ENCODE results near the gene RNF182. TPM values are rescaled to one million over a fixed set of nuclear protein-coding genes. Genes with fewer than 3 reads are reported as not detected.

Gene RNF182
- total RNA-seq, 1 donor: 3.3 TPM

DNA sequence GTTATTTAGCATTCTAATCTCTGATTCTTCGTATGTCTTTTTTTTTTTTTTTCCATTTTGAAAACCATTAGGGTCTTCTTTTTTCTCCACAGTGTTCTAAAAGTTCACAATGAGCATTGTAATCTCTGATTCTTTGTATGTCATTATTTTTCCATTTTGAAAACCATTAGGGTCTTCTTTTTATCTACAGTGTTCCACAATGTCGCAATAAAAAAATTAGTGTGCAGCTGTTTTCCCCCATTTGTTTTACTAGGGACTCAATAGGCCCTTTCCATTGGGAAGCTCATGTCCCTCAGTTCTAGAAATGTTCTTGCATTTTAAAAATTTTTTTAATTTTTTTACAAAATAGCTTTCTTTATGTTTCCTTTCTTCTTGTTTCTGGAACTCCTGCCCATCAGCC, 64.2 kb downstream of the RNF182 start:
- H2AFZ ChIP-seq (ENCODE audit: low read length): no peak overlapping the region
- no peaks in the 10 kb centered on the region for H3K9me3 ChIP-seq (ENCODE audit: low read depth, low read length)
- H3K27me3 ChIP-seq (ENCODE audit: insufficient read depth, low read length): no peaks in the 10 kb centered on the region
- H3K4me3 ChIP-seq (ENCODE audit: insufficient read depth, low read length): no peak overlapping the region
- no peaks in the 10 kb centered on the region for H3K79me2 ChIP-seq (ENCODE audit: insufficient read depth, low read length)
- H3K4me2 ChIP-seq (ENCODE audit: insufficient read depth, low read length): no peak overlapping the region
- TF ChIP-seq, protein P1, sequence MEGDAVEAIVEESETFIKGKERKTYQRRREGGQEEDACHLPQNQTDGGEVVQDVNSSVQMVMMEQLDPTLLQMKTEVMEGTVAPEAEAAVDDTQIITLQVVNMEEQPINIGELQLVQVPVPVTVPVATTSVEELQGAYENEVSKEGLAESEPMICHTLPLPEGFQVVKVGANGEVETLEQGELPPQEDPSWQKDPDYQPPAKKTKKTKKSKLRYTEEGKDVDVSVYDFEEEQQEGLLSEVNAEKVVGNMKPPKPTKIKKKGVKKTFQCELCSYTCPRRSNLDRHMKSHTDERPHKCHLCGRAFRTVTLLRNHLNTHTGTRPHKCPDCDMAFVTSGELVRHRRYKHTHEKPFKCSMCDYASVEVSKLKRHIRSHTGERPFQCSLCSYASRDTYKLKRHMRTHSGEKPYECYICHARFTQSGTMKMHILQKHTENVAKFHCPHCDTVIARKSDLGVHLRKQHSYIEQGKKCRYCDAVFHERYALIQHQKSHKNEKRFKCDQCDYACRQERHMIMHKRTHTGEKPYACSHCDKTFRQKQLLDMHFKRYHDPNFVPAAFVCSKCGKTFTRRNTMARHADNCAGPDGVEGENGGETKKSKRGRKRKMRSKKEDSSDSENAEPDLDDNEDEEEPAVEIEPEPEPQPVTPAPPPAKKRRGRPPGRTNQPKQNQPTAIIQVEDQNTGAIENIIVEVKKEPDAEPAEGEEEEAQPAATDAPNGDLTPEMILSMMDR (IDR thresholded peaks at IDR 0.05; ENCODE audit: extremely low read depth, low read depth, low read length): no peak
- H4K20me1 ChIP-seq (ENCODE audit: insufficient read depth, low read length): no peaks in the 10 kb centered on the region
- DNase-seq (ENCODE audit: insufficient read length, low spot score, missing footprints): no peak
- H3K4me1 ChIP-seq (ENCODE audit: insufficient read depth, low read length): peaks cover 14% of the 10 kb centered on the region
- H3K27ac ChIP-seq (ENCODE audit: low read depth, low read length): no peak overlapping the region
- no peaks in the 10 kb centered on the region for H3K36me3 ChIP-seq (ENCODE audit: insufficient read depth, low read length)

DNA sequence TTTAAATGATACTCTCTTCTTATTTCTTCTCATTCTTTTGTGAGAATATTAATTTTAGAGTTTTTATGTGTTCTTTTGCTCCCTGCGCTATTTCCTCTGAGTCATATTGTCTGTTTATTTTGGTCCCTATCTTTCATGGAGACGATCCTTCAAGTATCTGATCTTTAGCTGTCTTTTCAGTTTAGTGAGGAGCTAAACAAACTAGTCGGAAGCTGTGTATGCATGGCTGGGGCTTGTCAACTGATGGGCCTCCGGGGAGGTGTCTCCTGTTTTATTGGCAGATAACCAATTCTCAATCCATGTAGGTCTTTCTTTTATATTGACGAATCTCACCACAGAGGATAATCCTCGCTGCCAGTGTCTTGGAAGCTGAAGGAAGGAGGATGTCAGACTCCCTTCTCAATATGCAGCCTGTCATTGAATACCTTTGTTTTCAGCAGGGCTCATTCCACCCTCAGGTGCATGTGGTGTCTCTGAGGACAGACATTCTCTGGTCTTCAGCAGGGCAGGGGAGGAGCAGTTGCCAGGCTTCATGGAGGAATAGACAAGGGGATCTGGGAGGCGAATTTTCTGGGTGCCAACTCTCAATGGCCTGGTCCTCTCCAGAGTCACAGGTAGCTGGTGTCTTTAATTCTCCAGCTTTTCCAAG, 64.9 kb downstream of the RNF182 start:
- no peaks in the 10 kb centered on the region for H4K20me1 ChIP-seq (ENCODE audit: insufficient read depth, low read length)
- DNase-seq (ENCODE audit: insufficient read length, low spot score, missing footprints): no peak
- TF ChIP-seq, protein P1 (IDR thresholded peaks at IDR 0.05; ENCODE audit: extremely low read depth, low read depth, low read length): no peak
- H3K4me2 ChIP-seq (ENCODE audit: insufficient read depth, low read length): no peak overlapping the region
- H3K4me1 ChIP-seq (ENCODE audit: insufficient read depth, low read length): peaks cover 11% of the 10 kb centered on the region
- no peaks in the 10 kb centered on the region for H3K79me2 ChIP-seq (ENCODE audit: insufficient read depth, low read length)
- no peaks in the 10 kb centered on the region for H3K27me3 ChIP-seq (ENCODE audit: insufficient read depth, low read length)
- H3K27ac ChIP-seq (ENCODE audit: low read depth, low read length): no peak overlapping the region
- H3K36me3 ChIP-seq (ENCODE audit: insufficient read depth, low read length): no peaks in the 10 kb centered on the region
- H3K9me3 ChIP-seq (ENCODE audit: low read depth, low read length): no peaks in the 10 kb centered on the region
- no peak overlapping the region for H2AFZ ChIP-seq (ENCODE audit: low read length)
- no peak overlapping the region for H3K4me3 ChIP-seq (ENCODE audit: insufficient read depth, low read length)

DNA sequence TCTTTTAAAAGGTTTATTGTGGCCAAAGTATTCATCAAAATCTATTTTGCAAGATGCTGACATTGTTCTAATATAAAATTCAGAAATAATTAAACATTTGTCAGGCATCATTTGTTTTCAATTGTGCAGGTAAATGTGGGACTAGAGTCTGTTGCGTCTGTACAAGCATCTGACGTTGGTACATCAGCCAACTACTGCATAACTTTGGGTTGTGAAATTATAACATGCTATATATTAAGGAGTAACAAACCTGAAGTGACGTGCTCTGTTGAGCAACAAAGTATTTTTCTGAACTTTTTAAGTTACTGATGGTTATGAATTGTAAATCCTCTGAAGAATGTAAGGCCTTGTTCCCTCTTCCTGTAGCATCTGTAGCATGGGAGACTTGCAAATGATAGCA, 66.0 kb downstream of the RNF182 start:
- H3K4me3 ChIP-seq (ENCODE audit: insufficient read depth, low read length): no peak overlapping the region
- no peaks in the 10 kb centered on the region for H3K79me2 ChIP-seq (ENCODE audit: insufficient read depth, low read length)
- no peak overlapping the region for H2AFZ ChIP-seq (ENCODE audit: low read length)
- no peaks in the 10 kb centered on the region for H4K20me1 ChIP-seq (ENCODE audit: insufficient read depth, low read length)
- no peak for DNase-seq (ENCODE audit: insufficient read length, low spot score, missing footprints)
- no peaks in the 10 kb centered on the region for H3K9me3 ChIP-seq (ENCODE audit: low read depth, low read length)
- no peak overlapping the region for H3K27ac ChIP-seq (ENCODE audit: low read depth, low read length)
- no peak overlapping the region for H3K4me2 ChIP-seq (ENCODE audit: insufficient read depth, low read length)
- H3K27me3 ChIP-seq (ENCODE audit: insufficient read depth, low read length): no peaks in the 10 kb centered on the region
- TF ChIP-seq, protein P1 (IDR thresholded peaks at IDR 0.05; ENCODE audit: extremely low read depth, low read depth, low read length): no peak
- H3K4me1 ChIP-seq (ENCODE audit: insufficient read depth, low read length): peaks cover 11% of the 10 kb centered on the region
- no peaks in the 10 kb centered on the region for H3K36me3 ChIP-seq (ENCODE audit: insufficient read depth, low read length)

DNA sequence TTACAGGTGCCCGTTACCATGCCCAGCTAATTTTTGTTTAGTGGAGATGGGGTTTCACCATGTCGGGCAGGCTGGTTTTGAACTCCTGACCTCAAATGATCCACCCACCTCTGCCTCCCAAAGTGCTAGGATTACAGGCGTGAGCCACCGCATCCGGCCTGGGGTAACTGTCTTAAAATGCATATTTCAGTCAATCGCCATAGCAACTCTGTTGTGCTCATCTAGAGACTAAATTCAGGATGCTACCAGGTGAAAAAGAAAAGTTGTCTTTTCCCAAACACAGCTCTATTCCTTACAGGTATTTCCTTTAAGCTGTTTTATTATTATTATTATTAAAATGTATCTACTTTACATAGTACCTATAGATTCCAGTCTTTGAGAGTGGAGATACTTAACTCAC, 66.6 kb downstream of the RNF182 start:
- Histone ChIP-seq H3K4me2 (ENCODE audit: insufficient read depth, low read length) (no peak overlapping the region), H3K79me2 (ENCODE audit: insufficient read depth, low read length) (no peaks in the 10 kb centered on the region), H3K4me1 (ENCODE audit: insufficient read depth, low read length) (peaks cover 11% of the 10 kb centered on the region), H3K27ac (ENCODE audit: low read depth, low read length) (no peak overlapping the region), H3K27me3 (ENCODE audit: insufficient read depth, low read length) (no peaks in the 10 kb centered on the region), H3K9me3 (ENCODE audit: low read depth, low read length) (no peaks in the 10 kb centered on the region), H4K20me1 (ENCODE audit: insufficient read depth, low read length) (no peaks in the 10 kb centered on the region), H3K4me3 (ENCODE audit: insufficient read depth, low read length) (no peak overlapping the region), H3K36me3 (ENCODE audit: insufficient read depth, low read length) (no peaks in the 10 kb centered on the region), H2AFZ (ENCODE audit: low read length) (no peak overlapping the region)
- DNase-seq (ENCODE audit: insufficient read length, low spot score, missing footprints): no peak
- TF ChIP-seq, protein P1 (IDR thresholded peaks at IDR 0.05; ENCODE audit: extremely low read depth, low read depth, low read length): no peak
